ENCODE data around the gene SLC34A3. TPM values are rescaled to one million over a fixed set of nuclear protein-coding genes. Genes with fewer than 3 reads are reported as not detected.
A peak's percentile ranks its signal among the peaks of the same experiment; 100 is the strongest.

SLC34A3 gene
- total RNA-seq, 4 donors from 2014 or later = 0.11 to 1.7 (median 0.38) TPM; not detected in 1

DNA sequence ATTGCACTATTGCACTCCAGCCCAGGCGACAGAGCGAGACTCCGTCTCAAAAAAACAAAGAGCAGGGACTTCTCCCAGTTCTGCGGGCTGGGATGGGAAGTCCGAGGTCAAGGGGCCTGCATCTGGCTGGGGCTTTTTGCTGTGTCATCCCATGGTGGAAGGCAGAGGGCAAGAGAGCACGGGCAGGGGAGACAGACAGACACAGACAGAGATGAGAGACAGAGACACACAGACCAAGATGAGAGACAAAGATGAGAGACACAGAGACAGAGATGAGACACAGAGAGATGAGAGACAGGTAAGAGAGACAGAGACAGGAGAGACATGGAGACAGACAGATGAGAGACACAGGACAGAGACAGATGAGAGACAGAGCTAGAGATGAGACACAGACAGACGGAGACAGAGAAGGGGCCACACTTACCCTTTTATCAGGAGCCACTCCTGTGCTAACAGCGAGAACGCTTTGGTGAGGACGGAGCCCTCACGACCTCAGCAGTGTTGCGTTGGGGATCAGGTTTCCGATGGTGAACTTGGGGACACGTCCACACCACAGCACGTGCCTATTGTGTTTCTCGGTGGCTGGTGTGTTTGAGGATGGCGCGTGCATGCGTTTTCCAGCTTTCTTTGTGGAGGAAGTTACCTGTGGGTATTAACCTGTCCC is 38.0 kb downstream of the SLC34A3 start:
- H3K36me3 ChIP-seq = peaks cover 33 to 98% (median 38%) of the 10 kb centered on the region in 3 donors

DNA sequence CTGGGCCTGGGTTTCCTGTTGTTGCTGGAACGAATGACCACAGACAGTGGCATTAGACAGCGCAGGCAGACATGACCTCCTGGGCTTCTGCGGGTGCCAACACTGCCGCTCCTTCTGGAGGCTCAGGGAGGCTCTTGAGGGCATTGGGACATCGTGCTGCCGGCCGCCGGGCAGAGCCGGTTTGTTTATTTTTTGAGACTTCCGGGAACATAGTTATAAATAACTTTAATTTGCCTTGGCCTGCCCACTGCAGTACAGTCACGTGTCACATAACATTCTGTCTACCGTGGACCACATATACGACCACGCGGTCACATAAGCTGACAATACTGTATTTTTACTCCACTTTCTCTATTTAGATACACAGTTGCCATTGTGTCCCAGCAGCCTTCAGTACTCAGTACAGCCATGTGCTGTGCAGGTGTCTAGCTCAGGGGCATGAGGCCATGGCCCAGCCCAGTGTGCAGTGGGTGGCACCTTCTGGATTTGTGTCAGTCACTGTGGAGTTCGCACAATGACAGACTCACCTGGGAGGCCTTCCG is 38.6 kb downstream of the SLC34A3 start:
- Histone ChIP-seq H3K36me3 (peaks cover 28 to 92% (median 32%) of the 10 kb centered on the region in 3 donors), H3K4me1 (peaks cover 6 to 66% (median 20%) of the 10 kb centered on the region in 3 donors), H3K27ac (peak overlapping the region; percentile 31 to 70 (median 50)), H3K4me3 (peak overlapping the region in 1 of 4 donors; percentile 33), H3K27me3 (no peaks in the 10 kb centered on the region), H3K9me3 (no peaks in the 10 kb centered on the region)
- TF ChIP-seq, protein P1, sequence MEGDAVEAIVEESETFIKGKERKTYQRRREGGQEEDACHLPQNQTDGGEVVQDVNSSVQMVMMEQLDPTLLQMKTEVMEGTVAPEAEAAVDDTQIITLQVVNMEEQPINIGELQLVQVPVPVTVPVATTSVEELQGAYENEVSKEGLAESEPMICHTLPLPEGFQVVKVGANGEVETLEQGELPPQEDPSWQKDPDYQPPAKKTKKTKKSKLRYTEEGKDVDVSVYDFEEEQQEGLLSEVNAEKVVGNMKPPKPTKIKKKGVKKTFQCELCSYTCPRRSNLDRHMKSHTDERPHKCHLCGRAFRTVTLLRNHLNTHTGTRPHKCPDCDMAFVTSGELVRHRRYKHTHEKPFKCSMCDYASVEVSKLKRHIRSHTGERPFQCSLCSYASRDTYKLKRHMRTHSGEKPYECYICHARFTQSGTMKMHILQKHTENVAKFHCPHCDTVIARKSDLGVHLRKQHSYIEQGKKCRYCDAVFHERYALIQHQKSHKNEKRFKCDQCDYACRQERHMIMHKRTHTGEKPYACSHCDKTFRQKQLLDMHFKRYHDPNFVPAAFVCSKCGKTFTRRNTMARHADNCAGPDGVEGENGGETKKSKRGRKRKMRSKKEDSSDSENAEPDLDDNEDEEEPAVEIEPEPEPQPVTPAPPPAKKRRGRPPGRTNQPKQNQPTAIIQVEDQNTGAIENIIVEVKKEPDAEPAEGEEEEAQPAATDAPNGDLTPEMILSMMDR (IDR thresholded peaks at IDR 0.05) = peak in 1 of 6 experiments; percentile 6
- peak in 1 of 4 donors; percentile 35 for TF ChIP-seq POLR2A (IDR thresholded peaks at IDR 0.05)
- WGBS, 2 donors = 40 to 50% methylated on average over 14 to 17 of the region's 17 CpGs
- DNase-seq = no peak
- intact Hi-C loops (cut with DNase I) = no loop called here

More for the DNA sequence above, 38.0 kb downstream of the SLC34A3 start:
- 57 to 71% methylated on average over 14 to 18 of the region's 19 CpGs for WGBS, 2 donors
- no peaks in the 10 kb centered on the region for H3K9me3 ChIP-seq
- peak overlapping the region in 1 of 4 donors; percentile 33 for H3K4me3 ChIP-seq
- DNase-seq = no peak
- H3K27me3 ChIP-seq = no peaks in the 10 kb centered on the region
- TF ChIP-seq, protein P1 (IDR thresholded peaks at IDR 0.05) = no peak
- TF ChIP-seq POLR2A (IDR thresholded peaks at IDR 0.05) = no peak
- intact Hi-C loops (cut with DNase I) = no loop called here
- peaks cover 0 to 60% (median 15%) of the 10 kb centered on the region in 3 donors for H3K4me1 ChIP-seq
- H3K27ac ChIP-seq = peak overlapping the region in 3 of 4 donors; percentile 31 to 70 (median 68)

DNA sequence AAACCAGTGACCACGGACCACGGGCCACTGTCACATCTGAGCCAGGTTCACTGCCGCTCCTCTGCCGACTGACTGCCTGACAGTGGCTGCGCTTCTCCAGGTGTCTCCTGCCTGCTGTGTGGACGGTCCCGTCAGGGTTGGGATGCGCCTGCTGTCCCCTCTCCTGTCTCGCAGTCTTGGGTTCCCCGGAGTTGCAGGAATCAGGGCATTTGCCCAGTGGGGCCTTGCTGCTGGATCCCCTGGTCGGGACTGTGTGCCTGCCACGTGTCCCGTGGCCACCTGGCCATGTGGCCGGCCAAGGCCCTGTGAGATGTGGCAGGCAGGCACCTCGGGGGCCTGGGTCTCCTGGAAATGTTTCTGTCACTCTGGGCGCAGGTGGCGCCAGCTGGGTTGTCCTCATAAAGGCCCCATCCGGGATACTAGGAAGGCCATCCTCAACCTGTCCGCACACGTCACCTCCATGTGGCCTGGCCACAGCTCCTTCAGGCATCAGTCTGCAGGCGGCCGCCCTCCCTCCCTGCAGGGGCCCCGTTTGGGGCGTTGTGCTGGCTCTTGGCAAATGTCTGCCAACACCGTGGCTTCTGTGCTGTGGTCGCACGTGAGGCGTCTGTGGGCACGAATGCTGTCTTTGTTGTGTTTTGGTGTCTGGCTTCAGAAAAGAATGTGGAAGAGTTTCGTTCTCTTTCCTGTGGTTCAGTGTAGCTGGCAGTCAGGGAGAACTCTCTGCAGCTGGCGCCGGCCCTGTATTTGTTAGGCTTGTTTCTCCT is 40.4 kb downstream of the SLC34A3 start:
- DNase-seq = no peak
- Histone ChIP-seq H3K9me3 (no peaks in the 10 kb centered on the region), H3K4me3 (no peak overlapping the region), H3K36me3 (peaks cover 21 to 74% (median 24%) of the 10 kb centered on the region in 3 donors), H3K27me3 (no peaks in the 10 kb centered on the region), H3K4me1 (peaks cover 16 to 84% (median 29%) of the 10 kb centered on the region in 3 donors), H3K27ac (no peak overlapping the region)
- 71 to 79% methylated on average over 14 to 19 of the region's 32 CpGs for WGBS, 2 donors
- intact Hi-C loops (cut with DNase I) = no loop called here
- TF ChIP-seq, protein P1 (IDR thresholded peaks at IDR 0.05) = no peak
- no peak for TF ChIP-seq POLR2A (IDR thresholded peaks at IDR 0.05)

DNA sequence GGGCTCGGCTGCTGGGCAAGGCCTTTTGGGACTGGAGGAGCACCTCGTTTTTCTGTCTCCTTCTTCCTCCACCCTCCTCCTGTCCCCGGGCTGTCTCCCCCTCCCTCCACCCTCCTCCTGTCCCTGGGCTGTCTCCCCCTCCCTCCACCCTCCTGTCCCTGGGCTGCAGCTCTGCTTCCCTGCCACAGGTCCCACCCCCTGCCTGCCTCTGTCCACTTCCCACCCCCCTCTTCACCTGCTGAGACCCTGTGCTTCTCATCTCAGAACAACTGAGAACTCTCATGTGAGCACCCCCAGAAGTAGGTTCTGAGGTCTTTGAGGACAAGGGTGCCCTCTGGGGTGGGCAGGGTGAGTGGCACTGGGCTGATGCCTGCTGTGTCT is 41.0 kb downstream of the SLC34A3 start:
- intact Hi-C loops (cut with DNase I) = no loop called here
- 17 to 43% methylated on average over 3 of the region's 3 CpGs for WGBS, 2 donors
- H3K27ac ChIP-seq = no peak overlapping the region
- H3K27me3 ChIP-seq = no peaks in the 10 kb centered on the region
- no peak overlapping the region for H3K4me3 ChIP-seq
- H3K36me3 ChIP-seq = peaks cover 16 to 68% (median 18%) of the 10 kb centered on the region in 3 donors
- no peaks in the 10 kb centered on the region for H3K9me3 ChIP-seq
- no peak for DNase-seq
- TF ChIP-seq, protein P1 (IDR thresholded peaks at IDR 0.05) = no peak
- TF ChIP-seq POLR2A (IDR thresholded peaks at IDR 0.05) = no peak
- H3K4me1 ChIP-seq = peaks cover 22 to 90% (median 35%) of the 10 kb centered on the region in 3 donors

Data from esophagus squamous epithelium (tissue), 5 donors.